Activated naive CD4-positive, alpha-beta T cell treated with Interleukin-2 at 50 U/mL for 16 hours (primary cell): Measurements from ENCODE around the gene EIF4G3.
"Not testable (repeated sequence)": the region's sequence is repeated elsewhere in the genome, so short reads cannot be mapped to it uniquely, and the experiment has no call there.

ENCODE experiments used
- DNase-seq: peaks from one replicate; pipeline ENCODE4 v3.0.0-alpha.2; 2020

EIF4G3 gene

DNA sequence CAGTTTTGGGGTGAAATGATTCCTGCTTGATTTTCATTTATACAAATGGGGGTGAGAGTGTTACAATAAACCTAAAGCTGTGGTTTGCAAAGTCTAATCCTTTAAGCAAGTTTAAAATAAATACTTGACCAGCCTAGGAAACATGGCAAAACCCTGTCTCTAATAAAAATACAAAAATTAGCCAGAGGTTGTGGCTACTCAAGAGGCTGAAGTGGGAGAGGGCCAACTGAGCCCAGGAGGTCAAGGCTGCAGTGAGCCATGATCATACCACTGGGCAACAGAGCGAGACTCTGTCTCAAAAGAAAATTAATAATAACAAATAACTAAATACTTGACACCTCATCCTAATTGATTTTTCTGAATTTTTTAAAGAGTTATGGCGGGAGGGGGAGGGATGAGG lies 110.8 kb downstream of the EIF4G3 start:
- DNase-seq: no peak

DNA sequence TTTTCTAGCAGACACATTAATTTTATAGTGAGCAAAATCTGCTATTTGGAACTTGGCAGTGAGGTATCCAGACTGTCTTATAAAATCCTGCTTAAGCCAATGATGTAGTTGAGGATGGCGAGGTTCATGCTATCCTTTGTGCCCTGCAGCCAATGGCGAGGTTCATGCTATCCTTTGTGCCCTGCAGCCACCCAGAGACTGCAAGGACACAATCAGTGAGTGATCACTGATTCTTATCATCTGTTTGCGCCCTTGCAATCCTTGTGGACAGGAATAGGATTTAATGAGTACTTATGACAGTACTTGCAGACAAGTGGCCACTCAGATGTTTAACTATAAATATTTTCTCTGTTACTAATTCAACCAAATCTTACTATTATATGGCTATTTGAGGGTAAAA lies 112.6 kb downstream of the EIF4G3 start:
- no peak for DNase-seq

DNA sequence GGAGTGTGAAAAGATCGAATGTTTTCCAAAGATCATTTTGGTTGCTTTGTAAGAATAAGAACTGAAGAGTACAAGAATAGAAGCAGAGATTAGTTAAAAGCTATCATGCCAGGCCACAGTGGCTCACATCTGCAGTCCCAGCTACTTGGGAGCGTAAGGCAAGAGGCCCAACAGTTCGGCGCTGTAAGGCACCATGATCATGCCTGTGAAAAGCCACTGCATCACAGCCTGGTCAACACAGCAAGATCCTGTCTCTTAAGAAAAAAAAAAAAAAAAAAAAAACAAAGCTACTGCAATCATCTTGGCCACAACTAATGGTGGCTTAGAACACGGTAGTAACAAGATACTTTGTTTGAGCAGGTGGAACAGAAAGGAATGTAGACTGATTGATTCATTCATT lies 116.2 kb downstream of the EIF4G3 start:
- no peak for DNase-seq

GRCh38 chr1:21059021-21059420 lies 117.7 kb downstream of the EIF4G3 start:
- no peak for DNase-seq

GRCh38 chr1:21058035-21058793 lies 118.5 kb downstream of the EIF4G3 start:
- DNase-seq: no peak

DNA sequence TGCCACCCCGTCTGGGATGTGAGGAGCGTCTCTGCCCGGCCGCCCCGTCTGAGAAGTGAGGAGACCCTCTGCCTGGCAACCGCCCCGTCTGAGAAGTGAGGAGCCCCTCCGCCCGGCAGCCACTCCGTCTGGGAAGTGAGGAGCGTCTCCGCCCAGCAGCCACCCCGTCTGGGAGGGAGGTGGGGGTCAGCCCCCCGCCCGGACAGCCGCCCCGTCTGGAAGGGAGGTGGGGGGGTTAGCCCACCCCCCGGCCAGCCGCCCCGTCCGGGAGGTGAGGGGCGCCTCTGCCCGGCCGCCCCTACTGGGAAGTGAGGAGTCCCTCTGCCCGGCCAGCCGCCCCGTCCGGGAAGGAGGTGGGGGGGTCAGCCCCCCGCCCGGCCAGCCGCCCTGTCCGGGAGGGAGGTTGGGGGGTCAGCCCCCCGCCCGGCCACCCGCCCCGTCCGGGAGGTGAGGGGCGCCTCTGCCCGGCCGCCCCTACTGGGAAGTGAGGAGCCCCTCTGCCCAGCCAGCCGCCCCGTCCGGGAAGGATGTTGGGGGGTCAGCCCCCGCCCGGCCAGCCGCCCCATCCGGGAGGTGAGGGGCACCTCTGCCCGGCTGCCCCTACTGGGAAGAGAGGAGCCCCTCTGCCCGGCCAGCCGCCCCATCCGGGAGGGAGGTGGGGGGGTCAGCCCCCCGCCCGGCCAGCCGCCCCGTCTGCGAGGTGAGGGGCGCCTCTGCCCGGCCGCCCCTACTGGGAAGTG lies 123.3 kb downstream of the EIF4G3 start:
- not testable (repeated sequence) for DNase-seq

- no peak for DNase-seq
Observed at GRCh38 chr1:21052034-21052433, 124.7 kb downstream of the EIF4G3 start.

GRCh38 chr1:21051177-21051825 lies 125.4 kb downstream of the EIF4G3 start:
- DNase-seq: no peak

DNA sequence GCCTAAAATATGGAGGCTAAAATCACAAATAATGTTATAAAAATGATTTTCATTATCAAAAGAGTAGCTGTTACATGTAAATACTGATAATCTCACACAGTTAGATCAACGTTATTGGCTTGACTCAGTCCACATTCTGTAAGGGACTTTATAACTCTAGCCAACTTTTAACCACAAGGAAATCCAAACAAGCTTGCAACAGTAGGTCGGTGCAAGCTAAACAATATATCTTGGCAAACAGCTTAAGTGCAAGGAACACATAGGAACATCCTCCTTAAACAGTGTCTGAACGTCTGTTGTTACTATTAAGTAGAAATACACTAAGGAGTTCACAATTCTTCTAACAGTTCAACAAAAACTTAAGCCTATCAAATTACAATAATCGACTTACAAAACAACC lies 126.7 kb downstream of the EIF4G3 start:
- no peak for DNase-seq

DNA sequence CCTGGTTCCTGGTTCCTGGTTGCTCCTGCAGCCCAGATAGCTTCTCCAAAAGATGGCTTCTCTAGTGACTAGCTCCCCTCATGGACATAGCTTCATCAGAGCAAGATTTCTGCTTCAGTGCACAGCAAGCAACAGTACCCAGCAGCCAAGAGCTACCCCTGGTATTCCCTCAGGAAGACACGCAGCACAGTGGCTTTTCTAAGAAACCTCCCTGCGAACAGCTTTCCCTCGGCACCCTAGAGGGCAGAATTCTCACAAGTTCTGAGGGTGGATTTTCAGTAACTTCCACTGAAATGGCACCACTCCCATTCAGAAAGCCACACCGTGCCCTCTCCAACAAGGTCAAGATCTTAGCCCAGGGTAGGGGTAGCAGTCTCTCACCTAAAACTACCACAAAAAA lies 128.2 kb downstream of the EIF4G3 start:
- DNase-seq: no peak

DNA sequence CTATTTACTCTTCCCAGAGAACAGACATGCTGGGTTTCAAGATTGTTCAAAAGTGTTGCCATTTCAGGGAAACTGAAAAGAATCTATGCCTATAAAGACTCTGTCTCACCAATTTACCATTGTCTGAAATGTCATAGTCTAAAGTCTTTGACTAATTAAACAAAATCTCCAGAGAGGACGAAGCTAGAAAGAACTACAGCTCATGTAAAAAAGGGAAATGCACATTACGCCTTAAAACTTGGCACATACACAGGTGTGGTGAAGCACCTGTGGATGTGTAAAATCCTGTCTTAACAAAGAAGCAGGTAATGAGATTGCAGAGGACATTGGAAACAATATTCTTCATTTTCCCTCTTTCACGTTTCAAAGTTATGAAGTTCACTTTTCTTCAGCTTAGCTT lies 130.6 kb downstream of the EIF4G3 start:
- no peak for DNase-seq

- no peak for DNase-seq
Observed at GRCh38 chr1:21045351-21045750, 131.3 kb downstream of the EIF4G3 start.

DNA sequence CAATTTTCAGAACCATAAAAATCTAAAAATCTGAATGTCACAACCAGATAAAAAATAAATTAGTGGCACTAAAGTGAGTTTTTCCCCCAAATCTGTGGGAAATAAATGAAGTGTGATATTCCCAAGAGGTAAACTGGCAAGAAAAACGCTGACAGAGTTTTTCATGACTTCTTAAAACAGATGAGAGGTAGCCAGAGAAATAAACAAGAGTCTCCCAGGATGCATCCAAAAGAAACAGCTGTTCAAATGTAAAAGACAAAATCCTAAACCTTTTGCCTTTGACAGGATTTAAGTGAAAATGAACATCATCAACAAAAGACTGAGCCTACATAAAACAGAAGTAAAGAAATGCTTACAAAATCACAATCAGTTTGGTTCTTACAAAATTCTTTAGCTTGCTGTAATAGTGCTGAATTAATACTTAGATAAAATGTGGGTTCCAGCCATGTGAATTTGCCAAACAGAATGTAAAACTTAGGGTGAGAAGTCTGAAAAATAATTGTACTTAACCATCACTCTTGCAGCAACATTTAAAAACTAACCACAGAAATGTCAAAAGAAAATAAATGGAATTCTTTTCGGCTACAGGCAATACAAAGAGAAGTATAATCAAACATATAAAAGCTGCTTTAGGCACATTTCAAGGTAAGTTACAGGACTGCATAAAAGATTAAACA lies 133.6 kb downstream of the EIF4G3 start:
- DNase-seq: no peak

GRCh38 chr1:21041541-21041940 lies 135.2 kb downstream of the EIF4G3 start:
- no peak for DNase-seq

DNA sequence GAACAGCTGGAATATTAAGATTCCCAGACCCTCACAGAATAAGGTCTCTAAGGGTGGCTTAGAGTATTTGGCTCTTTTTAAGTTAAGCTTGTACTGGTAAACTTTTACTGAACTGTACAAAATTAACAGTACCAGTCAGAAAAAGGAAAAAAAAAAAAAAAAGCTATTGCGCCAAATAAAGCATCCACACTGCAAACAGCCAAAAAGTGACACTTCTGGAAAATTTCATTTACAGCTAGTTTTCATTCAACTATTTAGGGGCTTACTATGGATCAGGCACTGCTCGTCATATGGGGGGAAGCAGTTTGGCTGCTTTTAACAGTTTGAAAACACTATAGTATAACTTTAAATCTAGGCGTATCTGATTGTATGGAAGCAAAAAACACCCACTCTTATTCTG lies 139.6 kb downstream of the EIF4G3 start:
- DNase-seq: no peak

DNA sequence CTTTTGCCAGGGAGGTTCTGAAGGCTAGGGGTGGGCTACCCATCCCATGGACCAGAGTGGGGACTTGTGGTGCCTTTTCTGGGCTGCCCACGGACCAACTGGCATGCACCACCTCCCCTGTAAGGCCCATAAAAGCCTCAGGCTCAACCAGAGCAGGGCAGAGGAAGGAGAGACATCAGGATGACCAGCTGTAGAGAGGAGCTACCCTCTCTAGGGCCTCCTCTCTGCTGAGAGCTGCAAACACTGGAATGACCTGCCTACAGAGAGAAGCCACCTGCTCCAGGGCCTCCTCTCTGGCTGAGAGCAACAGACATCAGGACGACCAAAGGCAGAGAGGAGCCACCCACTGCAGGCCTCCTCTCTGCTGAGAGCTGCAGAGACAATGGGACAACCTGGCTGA lies 140.9 kb downstream of the EIF4G3 start:
- DNase-seq: no peak

DNA sequence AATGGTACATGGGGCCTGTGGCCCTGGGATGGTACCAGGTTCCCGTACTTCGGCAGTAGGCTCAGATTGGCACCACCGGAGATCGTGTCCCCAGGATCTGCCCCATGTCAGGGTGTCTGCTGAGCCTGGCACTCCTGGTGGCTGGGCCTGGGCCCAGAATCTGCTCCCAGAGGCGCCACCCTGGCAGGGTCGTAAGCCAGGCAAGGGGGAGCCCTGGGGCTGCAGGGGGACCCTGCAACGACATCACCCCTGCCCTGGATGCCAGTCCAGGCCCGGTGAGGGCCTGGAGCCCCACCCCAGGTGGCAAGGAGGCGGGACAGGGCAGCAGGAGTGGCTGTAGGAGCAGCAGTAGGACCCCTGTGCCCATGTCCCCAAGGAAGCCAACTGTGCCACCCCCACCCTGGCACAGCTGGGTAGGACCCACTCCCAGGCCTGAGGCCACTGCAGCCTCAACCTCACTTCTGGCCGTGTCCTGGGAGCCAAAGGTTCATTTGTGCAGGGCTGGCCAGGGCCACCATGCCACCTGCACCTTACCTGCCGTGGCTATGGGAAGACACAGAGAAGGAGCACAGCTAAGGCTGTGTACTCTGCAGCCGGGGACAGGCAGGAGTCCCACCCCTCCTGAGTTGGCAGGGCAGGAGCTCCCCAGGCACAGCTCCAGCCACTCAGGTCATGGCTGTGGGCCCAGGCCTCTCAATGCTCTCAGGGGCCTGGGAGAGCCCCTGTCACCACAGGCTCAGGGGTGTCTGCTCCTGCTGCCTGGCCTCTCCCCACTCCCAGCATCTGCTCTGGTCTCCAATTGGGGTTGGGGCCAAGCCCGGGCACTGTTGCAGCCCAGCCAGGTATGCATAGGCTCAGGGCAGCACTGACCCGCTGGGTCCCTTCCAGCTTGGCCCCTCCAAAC lies 141.7 kb downstream of the EIF4G3 start:
- no peak for DNase-seq

GRCh38 chr1:21032741-21033140 lies 144.0 kb downstream of the EIF4G3 start:
- DNase-seq: no peak

- DNase-seq: no peak
Observed at GRCh38 chr1:21030181-21030580, 146.5 kb downstream of the EIF4G3 start.

DNA sequence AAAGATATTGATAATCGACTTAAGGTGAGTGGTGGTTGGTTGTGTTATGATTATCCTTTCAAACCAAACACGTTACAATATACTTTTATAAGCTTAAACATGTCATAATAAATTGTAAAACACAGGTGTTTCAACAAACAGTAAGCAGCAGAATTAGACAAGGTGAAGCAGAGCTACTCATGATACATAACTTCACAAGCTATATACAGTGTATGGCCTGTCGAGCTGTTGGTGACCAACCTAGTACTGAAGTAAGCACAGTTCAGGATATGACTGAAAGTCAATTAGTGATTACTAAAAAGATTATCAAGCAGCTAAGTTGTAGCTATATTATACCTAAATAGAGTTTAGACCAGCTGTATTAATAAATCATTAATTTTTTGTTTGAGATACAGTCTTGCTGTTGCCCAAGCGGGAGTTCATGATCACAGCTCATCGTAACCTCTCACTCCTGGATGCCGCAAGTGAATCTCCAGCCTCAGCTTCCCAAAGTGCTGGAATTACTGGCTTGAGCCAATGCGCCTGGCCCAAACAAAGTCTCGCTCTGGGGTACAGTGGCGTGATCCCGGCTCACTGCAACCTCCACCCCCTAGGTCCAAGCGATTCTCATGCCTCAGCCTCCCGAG lies 148.1 kb downstream of the EIF4G3 start:
- no peak for DNase-seq

- no peak for DNase-seq
Observed at GRCh38 chr1:21027805-21028204, 148.9 kb downstream of the EIF4G3 start.

DNA sequence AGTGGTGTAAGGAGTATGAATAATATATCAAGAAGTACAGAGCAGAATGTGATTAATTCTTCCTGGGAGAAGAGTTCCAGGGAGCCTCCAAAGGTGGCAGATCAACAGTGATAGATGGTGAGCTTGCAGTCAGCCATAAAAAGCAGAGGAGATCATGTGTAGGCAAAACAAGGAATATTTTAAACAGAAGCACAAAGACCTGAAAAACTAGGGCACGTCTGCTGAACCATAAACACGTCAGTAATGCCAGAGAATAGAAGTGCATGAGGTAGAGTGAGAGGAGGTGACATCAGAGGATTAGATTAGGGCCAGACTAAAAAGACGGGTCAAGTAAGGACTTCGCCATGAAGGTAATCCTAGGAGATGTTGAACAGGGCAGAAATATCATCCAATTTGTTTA lies 151.8 kb downstream of the EIF4G3 start:
- DNase-seq: no peak
